GM19025 (cell line): ENCODE results near the gene ADD2.

Source experiments
- ATAC-seq: cut with Tn5 transposase; IDR thresholded peaks from one replicate; pipeline ENCODE4 v1.9.1; 2021; ENCODE audit warnings: mild to moderate bottlenecking, low read depth, moderate library complexity; ENCODE audit not compliant: unreplicated experiment

ADD2 gene

DNA sequence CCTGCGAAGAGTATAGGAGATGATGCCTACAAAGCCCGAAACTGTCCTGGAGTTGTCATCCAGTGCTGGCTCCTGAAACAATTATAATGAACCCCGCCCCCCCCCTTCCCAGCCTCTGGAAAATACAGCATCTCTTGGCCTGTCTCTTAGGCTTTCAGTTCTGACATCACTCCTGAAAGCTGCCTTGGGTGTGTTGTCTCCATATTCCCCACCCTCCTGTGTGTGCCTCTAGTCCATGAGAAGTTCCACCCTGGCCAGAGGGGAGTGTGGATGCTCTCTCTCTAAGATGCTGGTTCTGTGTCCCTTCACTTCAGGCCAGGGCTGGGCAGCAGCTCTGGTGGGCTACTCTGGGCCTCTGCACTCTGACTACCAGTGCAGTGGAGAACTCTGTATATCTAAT is 155.4 kb downstream of the ADD2 start:
- no peak for ATAC-seq

DNA sequence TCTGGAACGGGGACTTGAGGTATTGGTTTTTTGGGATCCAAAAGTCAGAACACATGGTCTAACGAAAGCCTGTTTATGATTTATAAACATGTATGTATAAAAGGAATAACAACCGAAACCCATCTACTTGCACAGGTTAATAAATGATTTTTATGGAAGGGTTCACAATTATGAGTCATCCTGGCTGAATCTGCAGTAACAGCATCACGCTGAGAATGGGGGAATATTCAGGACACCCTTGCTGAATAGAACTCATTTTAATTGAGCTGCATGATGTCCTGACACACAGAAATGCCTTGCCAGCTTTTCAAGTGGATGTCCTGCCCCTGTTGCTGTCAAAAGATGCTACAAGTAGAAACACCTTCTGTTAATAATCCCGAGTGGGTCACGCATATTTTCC is 159.6 kb downstream of the ADD2 start:
- no peak for ATAC-seq

DNA sequence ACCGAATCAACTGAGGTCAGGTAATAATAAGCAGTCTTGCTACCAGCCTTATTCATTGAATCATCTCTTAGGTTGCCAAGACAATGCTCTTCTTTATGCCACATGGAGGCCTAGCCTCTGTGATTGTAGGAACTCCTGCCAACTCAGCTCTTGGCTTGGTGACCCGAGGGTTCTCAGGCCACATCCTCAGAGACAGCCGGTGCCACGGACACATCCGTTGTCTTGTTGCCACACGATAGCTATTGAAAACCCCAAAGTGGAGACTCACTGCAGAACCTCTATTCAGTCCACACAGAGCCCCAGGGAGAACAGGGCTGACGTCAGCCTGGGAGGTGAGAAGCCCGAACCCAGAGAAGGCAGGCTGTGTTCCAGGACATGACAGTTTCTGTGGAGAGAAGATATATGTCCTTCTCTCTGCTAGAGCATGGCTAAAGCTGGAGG is 160.9 kb downstream of the ADD2 start:
- no peak for ATAC-seq
